ENCODE results near the gene CHAT. TPM values are rescaled to one million over a fixed set of nuclear protein-coding genes. Genes with fewer than 3 reads are reported as not detected.

Gene CHAT
- total and polyA plus RNA-seq, 10 donors, result not detected

GRCh38 chr10:49696311-49696710 lies 82.5 kb downstream of the CHAT start:
- DNase-seq, result no peak
- Histone ChIP-seq H3K36me3 (no peaks in the 10 kb centered on the region), H3K27ac (no peak overlapping the region), H3K4me1 (no peaks in the 10 kb centered on the region), H3K27me3 (replicated peaks in 1 of 7) (peaks cover 0 to 62% (median 8%) of the 10 kb centered on the region in 7 donors), H3K4me3 (no peak overlapping the region), H3K9me3 (peaks cover 0 to 6% (median 0%) of the 10 kb centered on the region in 8 donors)
- WGBS, 5 donors, result 75 to 82% (median 80%) methylated on average over 7 of the region's 7 CpGs
- TF ChIP-seq POLR2AphosphoS5 (IDR thresholded peaks at IDR 0.05) (no peak), POLR2A (IDR thresholded peaks at IDR 0.05) (no peak)
- intact Hi-C loops (cut with DNase I; ENCODE audit: low total_unique reads), result no loop called here

GRCh38 chr10:49698679-49699078 lies 84.8 kb downstream of the CHAT start:
- H3K27ac ChIP-seq, result no peak overlapping the region
- H3K27me3 ChIP-seq (replicated peaks in 1 of 7), result peaks cover 0 to 47% (median 0%) of the 10 kb centered on the region in 7 donors
- no peaks in the 10 kb centered on the region for H3K36me3 ChIP-seq
- H3K4me3 ChIP-seq, result no peak overlapping the region
- no peaks in the 10 kb centered on the region for H3K4me1 ChIP-seq
- intact Hi-C loops (cut with DNase I; ENCODE audit: low total_unique reads), result no loop called here
- 74 to 84% (median 79%) methylated on average over 9 of the region's 9 CpGs for WGBS, 5 donors
- TF ChIP-seq POLR2AphosphoS5 (IDR thresholded peaks at IDR 0.05), result no peak
- TF ChIP-seq POLR2A (IDR thresholded peaks at IDR 0.05), result no peak
- TF ChIP-seq CTCF (IDR thresholded peaks at IDR 0.05 in 8 of 11, conservative IDR thresholded peaks at IDR 0.05 in 3 of 11), result no peak
- H3K9me3 ChIP-seq, result no peaks in the 10 kb centered on the region
- DNase-seq, result no peak

- WGBS, 5 donors, result 82 to 92% (median 89%) methylated on average over 3 of the region's 3 CpGs
- Histone ChIP-seq H3K4me1 (no peaks in the 10 kb centered on the region), H3K27me3 (replicated peaks in 1 of 7) (peaks cover 0 to 40% (median 0%) of the 10 kb centered on the region in 7 donors), H3K27ac (no peak overlapping the region), H3K9me3 (peaks cover 0 to 5% (median 0%) of the 10 kb centered on the region in 8 donors), H3K4me3 (no peak overlapping the region), H3K36me3 (no peaks in the 10 kb centered on the region)
- TF ChIP-seq POLR2AphosphoS5 (IDR thresholded peaks at IDR 0.05) (no peak), CTCF (IDR thresholded peaks at IDR 0.05 in 8 of 11, conservative IDR thresholded peaks at IDR 0.05 in 3 of 11) (no peak), POLR2A (IDR thresholded peaks at IDR 0.05) (no peak)
- no peak for DNase-seq
- intact Hi-C loops (cut with DNase I; ENCODE audit: low total_unique reads), result no loop called here
Observed at GRCh38 chr10:49700211-49700610, 86.4 kb downstream of the CHAT start.

- no peak for DNase-seq
- H3K27me3 ChIP-seq (replicated peaks in 1 of 7), result peaks cover 0 to 40% (median 0%) of the 10 kb centered on the region in 7 donors
- H3K36me3 ChIP-seq, result no peaks in the 10 kb centered on the region
- TF ChIP-seq CTCF (IDR thresholded peaks at IDR 0.05 in 8 of 11, conservative IDR thresholded peaks at IDR 0.05 in 3 of 11) (no peak), POLR2AphosphoS5 (IDR thresholded peaks at IDR 0.05) (no peak), POLR2A (IDR thresholded peaks at IDR 0.05) (no peak)
- intact Hi-C loops (cut with DNase I; ENCODE audit: low total_unique reads), result no loop called here
- H3K9me3 ChIP-seq, result peaks cover 0 to 13% (median 2%) of the 10 kb centered on the region in 8 donors
- WGBS, 5 donors, result 12 to 22% (median 13%) methylated on average over 3 of the region's 3 CpGs
- H3K27ac ChIP-seq, result no peak overlapping the region
- H3K4me1 ChIP-seq, result no peaks in the 10 kb centered on the region
- no peak overlapping the region for H3K4me3 ChIP-seq
Observed at GRCh38 chr10:49700997-49701396, 87.2 kb downstream of the CHAT start.

GRCh38 chr10:49707585-49707984 lies 93.7 kb downstream of the CHAT start:
- Histone ChIP-seq H3K36me3 (no peaks in the 10 kb centered on the region), H3K4me3 (no peak overlapping the region), H3K9me3 (peaks cover 0 to 15% (median 2%) of the 10 kb centered on the region in 8 donors), H3K27me3 (replicated peaks in 1 of 7) (peaks cover 0 to 31% (median 0%) of the 10 kb centered on the region in 7 donors), H3K4me1 (no peaks in the 10 kb centered on the region), H3K27ac (no peak overlapping the region)
- TF ChIP-seq POLR2AphosphoS5 (IDR thresholded peaks at IDR 0.05), result no peak
- no peak for TF ChIP-seq POLR2A (IDR thresholded peaks at IDR 0.05)
- no peak for TF ChIP-seq CTCF (IDR thresholded peaks at IDR 0.05 in 8 of 11, conservative IDR thresholded peaks at IDR 0.05 in 3 of 11)
- 67 to 80% (median 77%) methylated on average over 3 of the region's 3 CpGs for WGBS, 5 donors
- intact Hi-C loops (cut with DNase I; ENCODE audit: low total_unique reads), result no loop called here
- no peak for DNase-seq

All from spleen (tissue), 11 donors.